ENCODE data around the gene CBARP. TPM values are rescaled to one million over a fixed set of nuclear protein-coding genes. Genes with fewer than 3 reads are reported as not detected.
A peak's percentile ranks its signal among the peaks of the same experiment; 100 is the strongest.

CBARP gene
- total RNA-seq, 2 experiments from 2014 or later: 0.09 to 0.13 TPM

DNA sequence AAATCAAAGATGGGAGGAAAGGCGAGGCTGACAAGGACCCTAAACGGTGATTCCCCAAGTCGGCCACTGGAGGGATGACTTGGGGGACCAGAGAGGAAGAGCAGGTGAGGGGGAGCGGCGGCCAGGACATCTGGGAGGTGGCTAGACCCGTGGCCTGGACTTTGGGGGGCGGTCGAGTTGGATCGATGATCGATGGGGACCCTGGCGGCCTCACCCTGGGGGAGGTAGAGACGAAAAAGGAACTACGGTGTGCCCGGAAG, 23.7 kb upstream of the CBARP start:
- H4K20me1 ChIP-seq (ENCODE audit: insufficient read depth, low read length): no peaks in the 10 kb centered on the region
- peaks cover 75% of the 10 kb centered on the region for H3K4me1 ChIP-seq (ENCODE audit: insufficient read depth, low read length, poor library complexity, severe bottlenecking)
- TF ChIP-seq, protein P1, sequence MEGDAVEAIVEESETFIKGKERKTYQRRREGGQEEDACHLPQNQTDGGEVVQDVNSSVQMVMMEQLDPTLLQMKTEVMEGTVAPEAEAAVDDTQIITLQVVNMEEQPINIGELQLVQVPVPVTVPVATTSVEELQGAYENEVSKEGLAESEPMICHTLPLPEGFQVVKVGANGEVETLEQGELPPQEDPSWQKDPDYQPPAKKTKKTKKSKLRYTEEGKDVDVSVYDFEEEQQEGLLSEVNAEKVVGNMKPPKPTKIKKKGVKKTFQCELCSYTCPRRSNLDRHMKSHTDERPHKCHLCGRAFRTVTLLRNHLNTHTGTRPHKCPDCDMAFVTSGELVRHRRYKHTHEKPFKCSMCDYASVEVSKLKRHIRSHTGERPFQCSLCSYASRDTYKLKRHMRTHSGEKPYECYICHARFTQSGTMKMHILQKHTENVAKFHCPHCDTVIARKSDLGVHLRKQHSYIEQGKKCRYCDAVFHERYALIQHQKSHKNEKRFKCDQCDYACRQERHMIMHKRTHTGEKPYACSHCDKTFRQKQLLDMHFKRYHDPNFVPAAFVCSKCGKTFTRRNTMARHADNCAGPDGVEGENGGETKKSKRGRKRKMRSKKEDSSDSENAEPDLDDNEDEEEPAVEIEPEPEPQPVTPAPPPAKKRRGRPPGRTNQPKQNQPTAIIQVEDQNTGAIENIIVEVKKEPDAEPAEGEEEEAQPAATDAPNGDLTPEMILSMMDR (conservative IDR thresholded peaks at IDR 0.05; ENCODE audit: low read length): peak; percentile 68
- no peak for TF ChIP-seq EZH2phosphoT487 (IDR thresholded peaks at IDR 0.05; ENCODE audit: borderline replicate concordance, low read depth, low read length)
- CTCF ChIA-PET (ENCODE audit: unreplicated experiment): no interaction called here
- H3K79me2 ChIP-seq (ENCODE audit: insufficient read depth, low read depth, low read length): peaks cover 27% of the 10 kb centered on the region; the same call in 1 of the 2 replicates
- peak; percentile 74 for DNase-seq (ENCODE audit: low spot score)
- peak overlapping the region; percentile 78 for H3K4me3 ChIP-seq (ENCODE audit: low read depth, low read length, poor library complexity, severe bottlenecking)
- POLR2A ChIA-PET: interaction anchor here (1.0 kb wide), 1 partner anchor 18 kb away, joined by 4 read pairs; no protein-coding TSS in a partner anchor
- no peaks in the 10 kb centered on the region for H3K9me3 ChIP-seq (ENCODE audit: low read length)
- H3K27ac ChIP-seq (ENCODE audit: low read depth, low read length, poor library complexity, severe bottlenecking): peak overlapping the region; percentile 93
- peaks cover 24% of the 10 kb centered on the region for H3K36me3 ChIP-seq (ENCODE audit: insufficient read depth, low read length)
- no peak overlapping the region for H2AFZ ChIP-seq (ENCODE audit: low read length)
- BruUV-seq (replicated peaks): no TSS peak
- H3K4me2 ChIP-seq (ENCODE audit: low read length): peak overlapping the region; percentile 83
- intact Hi-C loops (cut with micrococcal nuclease; ENCODE audit: unreplicated experiment): loop anchor here (1.0 to 10.0 kb wide), 2 partner anchors 8 to 237 kb away; partner anchors contain the start of genes CNN2, RNU6-2 and TMEM259
- no peaks in the 10 kb centered on the region for H3K9me2 ChIP-seq (ENCODE audit: insufficient read depth, low read length)

DNA sequence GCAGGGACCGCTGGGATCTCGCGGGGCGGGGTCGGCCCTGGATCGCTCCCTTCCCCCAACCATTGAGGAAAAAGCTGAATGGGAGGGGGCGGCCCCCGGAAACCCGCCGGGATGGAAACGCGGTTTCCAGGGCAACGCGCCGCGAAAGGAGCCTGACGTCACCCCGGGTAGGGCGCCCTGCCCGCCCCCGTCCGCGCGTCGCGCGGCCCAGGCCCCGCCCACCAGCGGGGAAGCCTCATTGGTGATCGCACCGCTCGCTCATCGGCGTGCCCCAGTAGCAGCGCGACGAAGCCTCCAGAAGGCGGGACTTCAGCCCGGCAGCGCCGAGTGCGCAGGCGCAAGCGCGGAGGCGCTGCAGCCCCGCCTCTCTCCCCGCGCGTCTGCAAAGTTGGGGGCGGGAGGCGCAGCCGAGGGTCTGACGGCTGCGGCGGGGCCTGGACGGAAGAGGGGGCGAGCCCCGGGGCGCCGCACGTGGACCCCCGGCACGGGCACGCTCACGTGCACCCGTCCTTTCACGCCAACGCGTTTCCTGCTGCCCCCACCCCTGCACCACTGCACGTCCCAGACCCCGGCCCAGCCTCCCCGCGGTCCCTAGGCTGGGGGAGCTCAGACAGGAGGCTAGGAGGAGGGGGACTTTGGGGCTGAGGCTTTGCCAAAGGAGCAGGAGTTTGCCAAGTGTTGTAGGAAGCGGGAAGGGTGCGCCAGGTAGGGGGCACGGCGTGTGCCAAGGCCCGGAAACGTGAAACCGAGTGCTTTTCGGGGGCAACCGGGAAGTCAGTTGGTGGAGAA, 23.1 kb upstream of the CBARP start:
- intact Hi-C loops (cut with micrococcal nuclease; ENCODE audit: unreplicated experiment): loop anchor here (1.0 to 10.0 kb wide), 2 partner anchors 8 to 236 kb away; partner anchors contain the start of genes CNN2, RNU6-2 and TMEM259
- H3K4me1 ChIP-seq (ENCODE audit: insufficient read depth, low read length, poor library complexity, severe bottlenecking): peaks cover 70% of the 10 kb centered on the region
- no peak for TF ChIP-seq EZH2phosphoT487 (IDR thresholded peaks at IDR 0.05; ENCODE audit: borderline replicate concordance, low read depth, low read length)
- TF ChIP-seq, protein P1 (conservative IDR thresholded peaks at IDR 0.05; ENCODE audit: low read length): no peak
- H3K79me2 ChIP-seq (ENCODE audit: insufficient read depth, low read depth, low read length): peaks cover 27% of the 10 kb centered on the region; the same call in 1 of the 2 replicates
- ChIA-PET POLR2A (no interaction called here), CTCF (ENCODE audit: unreplicated experiment) (interaction anchor here (0.6 kb wide), 1 partner anchor 193 kb away, joined by 3 read pairs; no protein-coding TSS in a partner anchor)
- H3K9me3 ChIP-seq (ENCODE audit: low read length): no peaks in the 10 kb centered on the region
- no TSS peak for BruUV-seq (replicated peaks)
- no peak overlapping the region for H2AFZ ChIP-seq (ENCODE audit: low read length)
- H4K20me1 ChIP-seq (ENCODE audit: insufficient read depth, low read length): no peaks in the 10 kb centered on the region
- peak overlapping the region; percentile 78 for H3K4me3 ChIP-seq (ENCODE audit: low read depth, low read length, poor library complexity, severe bottlenecking)
- peak; percentile 99 for DNase-seq (ENCODE audit: low spot score)
- H3K36me3 ChIP-seq (ENCODE audit: insufficient read depth, low read length): peaks cover 29% of the 10 kb centered on the region
- H3K9me2 ChIP-seq (ENCODE audit: insufficient read depth, low read length): no peaks in the 10 kb centered on the region
- peak overlapping the region; percentile 90 for H3K4me2 ChIP-seq (ENCODE audit: low read length)
- peak overlapping the region; percentile 93 for H3K27ac ChIP-seq (ENCODE audit: low read depth, low read length, poor library complexity, severe bottlenecking)

Measured in OCI-LY7 (cell line).